Activated naive CD8-positive, alpha-beta T cell treated with anti-CD3 and anti-CD28 coated beads for 36 hours (primary cell): ENCODE results near the gene WWOX. TPM values are rescaled to one million over a fixed set of nuclear protein-coding genes. Genes with fewer than 3 reads are reported as not detected.

Experiments
- DNase-seq: peaks from one replicate; pipeline ENCODE4 v3.0.0; 2021
- H3K27ac Mint-ChIP-seq: one replicate; pipeline ENCODE4 v1.8.0; 2022; ENCODE audit warnings: mild to moderate bottlenecking, moderate library complexity, mixed read lengths
- H3K27me3 Mint-ChIP-seq: one replicate; pipeline ENCODE4 v1.8.0; 2022; ENCODE audit warnings: mild to moderate bottlenecking, mixed read lengths
- H3K36me3 Mint-ChIP-seq: one replicate; pipeline ENCODE4 v1.8.0; 2021; ENCODE audit warnings: mild to moderate bottlenecking, mixed read lengths
- H3K4me1 Mint-ChIP-seq: one replicate; pipeline ENCODE4 v1.8.0; 2021; ENCODE audit warnings: mixed read lengths
- H3K4me3 Mint-ChIP-seq: one replicate; pipeline ENCODE4 v1.8.0; 2022; ENCODE audit warnings: mild to moderate bottlenecking, moderate library complexity, mixed read lengths
- H3K9me3 Mint-ChIP-seq: one replicate; pipeline ENCODE4 v1.8.0; 2022; ENCODE audit warnings: mixed read lengths
- total RNA-seq, 2 experiments: library from RNA; stranded (reverse); gene quantifications; one replicate each; pipeline ENCODE4 v1.2.3, GENCODE V29; 2021

WWOX gene
- total RNA-seq, 2 experiments from 2014 or later, result 20.0 to 23.9 TPM

- Mint-ChIP-seq H3K27me3 (no peaks in the 10 kb centered on the region), H3K27ac (no peak overlapping the region), H3K4me1 (peaks cover 3% of the 10 kb centered on the region), H3K36me3 (peaks cover 8% of the 10 kb centered on the region), H3K4me3 (no peak overlapping the region), H3K9me3 (no peaks in the 10 kb centered on the region)
- no peak for DNase-seq
Observed at GRCh38 chr16:78122774-78123315, 23.4 kb downstream of the WWOX start.

- H3K27ac Mint-ChIP-seq, result no peak overlapping the region
- no peak overlapping the region for H3K4me3 Mint-ChIP-seq
- peaks cover 21% of the 10 kb centered on the region for H3K36me3 Mint-ChIP-seq
- no peak for DNase-seq
- H3K27me3 Mint-ChIP-seq, result no peaks in the 10 kb centered on the region
- H3K4me1 Mint-ChIP-seq, result peaks cover 3% of the 10 kb centered on the region
- no peaks in the 10 kb centered on the region for H3K9me3 Mint-ChIP-seq
Observed at GRCh38 chr16:78125112-78125844, 25.8 kb downstream of the WWOX start.

DNA sequence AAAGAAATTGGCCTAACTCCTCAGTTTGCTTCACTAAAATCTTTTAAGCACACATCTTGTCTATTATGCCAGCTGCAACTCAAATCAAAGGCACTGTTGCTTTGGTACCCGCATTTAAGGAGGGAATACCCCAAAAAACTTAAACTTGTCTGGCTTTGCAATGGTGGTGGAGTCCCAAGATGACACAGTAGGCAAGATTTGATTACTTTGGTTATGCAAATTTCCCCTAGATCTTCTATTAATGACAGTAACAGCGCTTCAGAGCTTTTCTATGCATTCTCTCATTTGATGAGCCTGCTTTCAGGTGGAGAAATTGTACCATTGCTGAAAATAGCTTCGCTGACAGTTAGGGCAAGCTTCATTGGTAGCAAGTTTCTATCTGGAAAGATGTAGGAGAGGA is 27.2 kb downstream of the WWOX start:
- H3K9me3 Mint-ChIP-seq, result no peaks in the 10 kb centered on the region
- H3K36me3 Mint-ChIP-seq, result peaks cover 22% of the 10 kb centered on the region
- DNase-seq, result no peak
- no peaks in the 10 kb centered on the region for H3K27me3 Mint-ChIP-seq
- H3K27ac Mint-ChIP-seq, result no peak overlapping the region
- H3K4me1 Mint-ChIP-seq, result peaks cover 3% of the 10 kb centered on the region
- no peak overlapping the region for H3K4me3 Mint-ChIP-seq

GRCh38 chr16:78127130-78127529 is 27.7 kb downstream of the WWOX start:
- Mint-ChIP-seq H3K4me1 (peaks cover 3% of the 10 kb centered on the region), H3K36me3 (peaks cover 22% of the 10 kb centered on the region), H3K27ac (no peak overlapping the region)

GRCh38 chr16:78128913-78129312 is 29.5 kb downstream of the WWOX start:
- peaks cover 22% of the 10 kb centered on the region for H3K36me3 Mint-ChIP-seq
- no peaks in the 10 kb centered on the region for H3K27me3 Mint-ChIP-seq
- no peak overlapping the region for H3K27ac Mint-ChIP-seq
- no peaks in the 10 kb centered on the region for H3K9me3 Mint-ChIP-seq
- H3K4me1 Mint-ChIP-seq, result no peaks in the 10 kb centered on the region
- no peak for DNase-seq
- no peak overlapping the region for H3K4me3 Mint-ChIP-seq

More at GRCh38 chr16:78127130-78127529, 27.7 kb downstream of the WWOX start:
- Mint-ChIP-seq H3K4me3 (no peak overlapping the region), H3K9me3 (no peaks in the 10 kb centered on the region), H3K27me3 (no peaks in the 10 kb centered on the region)
- no peak for DNase-seq

GRCh38 chr16:78129349-78129748 is 29.9 kb downstream of the WWOX start:
- no peak for DNase-seq
- Mint-ChIP-seq H3K4me3 (no peak overlapping the region), H3K36me3 (peaks cover 22% of the 10 kb centered on the region), H3K9me3 (no peaks in the 10 kb centered on the region), H3K27me3 (no peaks in the 10 kb centered on the region), H3K4me1 (no peaks in the 10 kb centered on the region), H3K27ac (no peak overlapping the region)

- H3K27me3 Mint-ChIP-seq, result no peaks in the 10 kb centered on the region
- H3K36me3 Mint-ChIP-seq, result peaks cover 24% of the 10 kb centered on the region
- H3K4me1 Mint-ChIP-seq, result peaks cover 7% of the 10 kb centered on the region
- H3K9me3 Mint-ChIP-seq, result no peaks in the 10 kb centered on the region
- no peak overlapping the region for H3K4me3 Mint-ChIP-seq
- no peak for DNase-seq
- H3K27ac Mint-ChIP-seq, result no peak overlapping the region
Observed at GRCh38 chr16:78130083-78130608, 30.7 kb downstream of the WWOX start.

DNA sequence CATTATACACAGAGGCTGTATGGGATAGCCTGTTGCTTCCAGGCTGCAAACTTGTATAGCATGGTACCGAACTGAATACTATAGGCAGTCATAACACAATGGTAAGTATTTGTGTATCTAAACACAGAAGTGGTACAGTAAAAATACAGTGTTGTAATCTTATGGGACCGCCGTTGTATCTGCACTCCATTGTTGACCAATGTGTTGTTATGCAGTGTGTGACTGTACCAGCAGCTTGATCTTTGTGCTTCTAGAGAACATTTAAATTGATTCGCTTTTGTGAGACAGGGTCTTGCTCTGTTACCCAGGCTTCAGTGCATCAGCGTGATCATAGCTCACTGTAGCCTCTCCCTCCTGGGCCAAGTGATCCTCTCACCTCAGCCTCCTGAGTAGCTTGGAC is 31.5 kb downstream of the WWOX start:
- DNase-seq, result no peak
- Mint-ChIP-seq H3K4me3 (no peak overlapping the region), H3K36me3 (peaks cover 25% of the 10 kb centered on the region), H3K9me3 (no peaks in the 10 kb centered on the region), H3K27me3 (no peaks in the 10 kb centered on the region), H3K4me1 (peaks cover 12% of the 10 kb centered on the region), H3K27ac (no peak overlapping the region)

- Mint-ChIP-seq H3K27me3 (no peaks in the 10 kb centered on the region), H3K36me3 (peaks cover 24% of the 10 kb centered on the region), H3K27ac (no peak overlapping the region), H3K4me3 (no peak overlapping the region), H3K9me3 (no peaks in the 10 kb centered on the region), H3K4me1 (peaks cover 12% of the 10 kb centered on the region)
- no peak for DNase-seq
Observed at GRCh38 chr16:78133919-78134318, 34.5 kb downstream of the WWOX start.

- Mint-ChIP-seq H3K36me3 (peaks cover 13% of the 10 kb centered on the region), H3K27ac (no peak overlapping the region), H3K4me1 (peaks cover 12% of the 10 kb centered on the region), H3K4me3 (no peak overlapping the region), H3K27me3 (no peaks in the 10 kb centered on the region), H3K9me3 (no peaks in the 10 kb centered on the region)
- DNase-seq, result no peak
Observed at GRCh38 chr16:78134944-78135619, 35.6 kb downstream of the WWOX start.

- H3K36me3 Mint-ChIP-seq, result peaks cover 10% of the 10 kb centered on the region
- H3K9me3 Mint-ChIP-seq, result no peaks in the 10 kb centered on the region
- H3K4me1 Mint-ChIP-seq, result peaks cover 12% of the 10 kb centered on the region
- H3K27ac Mint-ChIP-seq, result no peak overlapping the region
- DNase-seq, result no peak
- H3K27me3 Mint-ChIP-seq, result no peaks in the 10 kb centered on the region
- no peak overlapping the region for H3K4me3 Mint-ChIP-seq
Observed at GRCh38 chr16:78137179-78137578, 37.7 kb downstream of the WWOX start.

DNA sequence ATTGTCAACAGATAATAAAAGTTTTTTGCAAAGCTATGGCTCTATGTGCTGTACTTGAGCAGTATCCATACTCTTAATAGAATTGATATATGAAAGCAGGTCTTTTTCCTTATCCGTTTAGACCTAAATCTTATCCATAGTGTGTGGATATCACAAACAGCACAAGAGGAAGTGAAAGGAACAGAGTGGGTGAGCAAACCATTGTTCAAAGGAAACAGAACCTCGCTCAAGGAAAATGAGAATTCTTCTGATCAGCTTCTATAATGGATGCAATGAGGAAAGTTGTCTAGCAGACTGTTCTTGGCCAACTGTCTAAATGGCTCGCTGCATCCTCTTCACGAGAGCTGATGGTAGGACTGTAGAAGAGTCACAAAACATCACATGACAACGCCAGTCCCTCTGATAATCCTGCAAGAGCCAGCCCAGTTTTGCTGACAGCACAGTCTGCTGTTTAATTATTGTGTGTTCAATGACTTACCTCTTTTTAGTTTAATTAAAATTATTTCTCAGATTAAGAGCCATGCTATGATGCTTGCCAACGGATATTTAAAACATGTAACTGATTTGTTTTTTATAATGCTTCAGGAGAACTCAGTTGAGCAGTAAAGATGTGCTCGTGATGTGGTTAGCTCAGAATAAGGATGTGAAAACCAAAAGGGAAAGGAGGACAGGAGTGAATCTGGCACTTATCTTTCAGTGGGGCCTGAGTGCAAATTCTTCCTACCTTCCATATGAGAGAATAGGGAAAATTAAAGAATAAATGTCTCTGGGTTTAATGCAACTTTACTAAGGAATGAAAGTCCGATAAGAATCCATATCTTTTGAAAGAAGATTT is 38.5 kb downstream of the WWOX start:
- H3K4me3 Mint-ChIP-seq, result no peak overlapping the region
- no peak overlapping the region for H3K27ac Mint-ChIP-seq
- no peak for DNase-seq
- H3K27me3 Mint-ChIP-seq, result no peaks in the 10 kb centered on the region
- H3K4me1 Mint-ChIP-seq, result peaks cover 12% of the 10 kb centered on the region
- peaks cover 8% of the 10 kb centered on the region for H3K36me3 Mint-ChIP-seq
- no peaks in the 10 kb centered on the region for H3K9me3 Mint-ChIP-seq

- no peak overlapping the region for H3K27ac Mint-ChIP-seq
- peaks cover 8% of the 10 kb centered on the region for H3K36me3 Mint-ChIP-seq
- DNase-seq, result no peak
Observed at GRCh38 chr16:78140818-78141466, 41.5 kb downstream of the WWOX start.

GRCh38 chr16:78142788-78143187 is 43.3 kb downstream of the WWOX start:
- H3K4me3 Mint-ChIP-seq, result no peak overlapping the region
- H3K27ac Mint-ChIP-seq, result no peak overlapping the region
- H3K9me3 Mint-ChIP-seq, result no peaks in the 10 kb centered on the region
- H3K36me3 Mint-ChIP-seq, result peaks cover 5% of the 10 kb centered on the region
- DNase-seq, result no peak
- H3K27me3 Mint-ChIP-seq, result no peaks in the 10 kb centered on the region
- no peaks in the 10 kb centered on the region for H3K4me1 Mint-ChIP-seq

More at GRCh38 chr16:78140818-78141466, 41.5 kb downstream of the WWOX start:
- Mint-ChIP-seq H3K4me3 (no peak overlapping the region), H3K27me3 (no peaks in the 10 kb centered on the region), H3K4me1 (no peaks in the 10 kb centered on the region), H3K9me3 (no peaks in the 10 kb centered on the region)
